Stimulated activated CD8-positive, alpha-beta memory T cell treated with anti-CD3 and anti-CD28 coated beads, Interleukin-12 subunit alpha, Interleukin-12 subunit beta, amount 100 ng/mL, for 4 hours (primary cell): ENCODE data around the gene RICTOR.

ENCODE experiments used
- DNase-seq: peaks from one replicate; pipeline ENCODE4 v3.0.0-alpha.2; 2020; ENCODE audit warnings: low read depth

RICTOR gene

GRCh38 chr5:39092581-39093351 lies 18.6 kb upstream of the RICTOR start:
- DNase-seq = no peak

GRCh38 chr5:39091940-39092580 lies 17.9 kb upstream of the RICTOR start:
- no peak for DNase-seq

- DNase-seq = no peak
Observed at GRCh38 chr5:39083968-39084367, 9.8 kb upstream of the RICTOR start.

- DNase-seq = no peak
Observed at GRCh38 chr5:39082995-39083394, 8.8 kb upstream of the RICTOR start.

GRCh38 chr5:39080597-39081204 lies 6.5 kb upstream of the RICTOR start:
- DNase-seq = no peak

GRCh38 chr5:39080168-39080567 lies 6.0 kb upstream of the RICTOR start:
- no peak for DNase-seq

GRCh38 chr5:39079147-39079546 lies 4.9 kb upstream of the RICTOR start:
- no peak for DNase-seq

- DNase-seq = no peak
Observed at GRCh38 chr5:39076757-39077728, 2.8 kb upstream of the RICTOR start.

- DNase-seq = no peak
Observed at GRCh38 chr5:39076101-39076756, 2.0 kb upstream of the RICTOR start.

- DNase-seq = no peak
Observed at GRCh38 chr5:39073767-39074016, 507 bp downstream of the RICTOR start.

- DNase-seq = peak; percentile 33
Observed at GRCh38 chr5:39072925-39073766, 1.1 kb downstream of the RICTOR start.

- no peak for DNase-seq
Observed at GRCh38 chr5:39068099-39068498, 6.1 kb downstream of the RICTOR start.

GRCh38 chr5:39064450-39064849 lies 9.7 kb downstream of the RICTOR start:
- no peak for DNase-seq

- no peak for DNase-seq
Observed at GRCh38 chr5:39063037-39063436, 11.2 kb downstream of the RICTOR start.

- DNase-seq = no peak
Observed at GRCh38 chr5:39062530-39062929, 11.7 kb downstream of the RICTOR start.

GRCh38 chr5:39062104-39062503 lies 12.1 kb downstream of the RICTOR start:
- DNase-seq = no peak

- no peak for DNase-seq
Observed at GRCh38 chr5:39059064-39059463, 15.1 kb downstream of the RICTOR start.

- DNase-seq = no peak
Observed at GRCh38 chr5:39058178-39058921, 15.8 kb downstream of the RICTOR start.

GRCh38 chr5:39057734-39058133 lies 16.5 kb downstream of the RICTOR start:
- DNase-seq = no peak

GRCh38 chr5:39055768-39056398 lies 18.3 kb downstream of the RICTOR start:
- DNase-seq = no peak
